K562 (cell line): ENCODE measurements around the gene POLR2L. TPM values are rescaled to one million over a fixed set of nuclear protein-coding genes. Genes with fewer than 3 reads are reported as not detected.

Experiments used
- BRD9 ChIP-seq: fragments of 450-650 bp; IDR thresholded peaks from 2 replicates; pipeline ENCODE4 v1.6.1; 2018; ENCODE audit warnings: low read depth; ENCODE audit not compliant: partially characterized antibody
- CHCHD3 ChIP-seq: fragments of 250-450 bp; sonication (Bioruptor Pico); IDR thresholded peaks from 2 replicates; pipeline ENCODE4 v2.1.2; 2022; ENCODE audit warnings: mild to moderate bottlenecking
- FOXJ3 ChIP-seq: sonication (generic); formaldehyde crosslinking; IDR thresholded peaks from 2 replicates; pipeline ENCODE4 v1.4.0; 2020; ENCODE audit warnings: mild to moderate bottlenecking, missing genetic modification reagents
- KDM2B ChIP-seq: fragments of 250-450 bp; sonication (Bioruptor Pico); IDR thresholded peaks from 2 replicates; pipeline ENCODE4 v1.8.0; 2021; ENCODE audit warnings: mild to moderate bottlenecking, moderate library complexity
- KHSRP ChIP-seq: fragments of 450-650 bp; IDR thresholded peaks from 2 replicates; pipeline ENCODE4 v1.6.1; 2017
- NEUROD1 ChIP-seq: fragments of 150-350 bp; IDR thresholded peaks from 2 replicates; pipeline ENCODE4 v1.6.1; 2014; ENCODE audit warnings: borderline replicate concordance, low read length, low read depth; ENCODE audit not compliant: partially characterized antibody
- PHB ChIP-seq: fragments of 250-450 bp; sonication (Bioruptor Pico); IDR thresholded peaks from 2 replicates; pipeline ENCODE4 v1.5.0; 2021
- PHF20 ChIP-seq: fragments of 450-650 bp; IDR thresholded peaks from 2 replicates; pipeline ENCODE4 v1.6.1; 2018; ENCODE audit not compliant: partially characterized antibody
- TOE1 ChIP-seq, 2 experiments: fragments of 450-650 bp in 1 of 2; sonication (generic) in 1 of 2; formaldehyde crosslinking in 1 of 2; IDR thresholded peaks; 2 replicates each; pipeline versions ENCODE4 v1.7.1 to v1.8.0; 2016 to 2022; ENCODE audit warnings: borderline replicate concordance in 2 of 2, mild to moderate bottlenecking in 2 of 2, antibody characterized with exemption in 1 of 2, inconsistent platforms in 1 of 2, low read depth in 1 of 2, missing genetic modification reagents in 1 of 2, moderate library complexity in 1 of 2
- TRIM28 ChIP-seq: fragments of 450-650 bp; IDR thresholded peaks from 2 replicates; pipeline ENCODE4 v1.6.1; 2017
- USF1 ChIP-seq: sonication (generic); formaldehyde crosslinking; IDR thresholded peaks from 2 replicates; pipeline ENCODE4 v1.9.0; 2022; ENCODE audit warnings: mild to moderate bottlenecking, missing genetic modification reagents
- ZBTB8A ChIP-seq: fragments of 450-650 bp; IDR thresholded peaks from 2 replicates; pipeline ENCODE4 v1.6.1; 2018; ENCODE audit warnings: mild to moderate bottlenecking, moderate library complexity; ENCODE audit not compliant: partially characterized antibody
- ZKSCAN8 ChIP-seq: fragments of 200-800 bp; sonication (Bioruptor generic); IDR thresholded peaks from 2 replicates; pipeline ENCODE4 v1.6.1; 2016; ENCODE audit warnings: missing genetic modification characterization, missing compliant biosample characterization
- ZNF197 ChIP-seq: fragments of 200-800 bp; sonication (Bioruptor generic); IDR thresholded peaks from 2 replicates; pipeline ENCODE4 v1.6.1; 2016; ENCODE audit warnings: low read depth, missing genetic modification characterization, missing compliant biosample characterization
- ZNF407 ChIP-seq: fragments of 450-650 bp; IDR thresholded peaks from 2 replicates; pipeline ENCODE4 v1.6.1; 2016; ENCODE audit warnings: low read depth
- ZNF507 ChIP-seq: conservative IDR thresholded peaks from 2 replicates; pipeline ENCODE4 v1.6.1; 2017; ENCODE audit warnings: missing genetic modification characterization, missing compliant biosample characterization
- ZNF639 ChIP-seq, 2 experiments: fragments of 200-800 bp in 1 of 2; sonication (Bioruptor generic) in 1 of 2; sonication (generic) in 1 of 2; formaldehyde crosslinking in 1 of 2; IDR thresholded peaks in 1 of 2; conservative IDR thresholded peaks in 1 of 2; 2 replicates each; pipeline versions ENCODE4 v1.5.0 to v1.6.1; 2016 to 2020; ENCODE audit warnings: missing compliant biosample characterization in 1 of 2, missing genetic modification characterization in 1 of 2, missing genetic modification reagents in 1 of 2
- ZNF717 ChIP-seq: fragments of 250-450 bp; sonication (Bioruptor Pico); IDR thresholded peaks from 2 replicates; pipeline ENCODE4 v1.5.0; 2021
- polyA plus RNA-seq, 8 experiments: library from polyadenylated mRNA; depleted of rRNA in 4 of 8; stranded (reverse) in 5 of 8; unstranded in 3 of 8; fragments of >200 nt; fragmentation: Nextera tagmentation in 2 of 8; fragmentation: Illumina TruSeq in 1 of 8; extraction: Ambion mirVana in 2 of 8; extraction: Trizol in 1 of 8; gene quantifications; 2 replicates each; pipeline versions ENCODE4 v1.2.1 to v1.2.3, GENCODE V29; 2011 to 2014; ENCODE audit warnings: inconsistent platforms in 1 of 8, missing spikeins in 1 of 8
- total RNA-seq, 7 experiments: library from RNA; depleted of rRNA in 6 of 7; stranded (reverse); fragments of >200 nt in 6 of 7; fragmentation: Illumina TruSeq in 2 of 7; extraction: Trizol in 2 of 7; gene quantifications; 2 replicates each; pipeline versions ENCODE4 v1.2.1 to v1.2.3, GENCODE V29; 2011 to 2021; ENCODE audit warnings: low replicate concordance in 1 of 7

Gene POLR2L
- total and polyA plus RNA-seq, 9 of the 15 experiments (the other 6 are each of a cell fraction or from before 2014, with no cell fraction given), result 38.3 to 688 (median 108) TPM

- TF ChIP-seq TOE1 (IDR thresholded peaks at IDR 0.05; ENCODE audit: borderline replicate concordance) (no peak), TOE1 (CRISPR knock-in tag; IDR thresholded peaks at IDR 0.05; ENCODE audit: borderline replicate concordance, low read depth) (no peak), USF1 (CRISPR knock-in tag) (no peak), KDM2B (peak; percentile 50; the same call in 1 of the 2 replicates), ZNF407 (no peak), ZNF507 (tag) (no peak), ZNF197 (no peak), ZKSCAN8 (CRISPR knock-in tag) (no peak), ZNF717 (no peak), FOXJ3 (CRISPR knock-in tag) (no peak), KHSRP (no peak), BRD9 (peak; percentile 11), CHCHD3 (no peak), ZNF639 (CRISPR knock-in tag; conservative IDR thresholded peaks at IDR 0.05 in 1 of 2, IDR thresholded peaks at IDR 0.05 in 1 of 2) (no peak), ZBTB8A (no peak), PHF20 (no peak), NEUROD1 (no peak), PHB (CRISPR knock-in tag) (0 out of 2 replicates have a peak, but pooled peaks have one; percentile 43), TRIM28 (no peak)
Measured at GRCh38 chr11:808427-809286, 33.7 kb downstream of the POLR2L start (continued).
